Vagina (tissue), 2 donors: ENCODE data around the gene TGM4. TPM values are rescaled to one million over a fixed set of nuclear protein-coding genes. Genes with fewer than 3 reads are reported as not detected.

Experiments used
- DNase-seq, 2 donors: peaks; one replicate each; pipeline ENCODE4 v3.0.0-alpha.2; 2017; ENCODE audit errors: extremely low spot score in 2 of 2
- H3K27ac ChIP-seq: fragments of 200-600 bp; sonication (generic); one replicate; pipeline ENCODE4 v1.5.1; 2019
- H3K27me3 ChIP-seq: fragments of 200-600 bp; sonication (generic); one replicate; pipeline ENCODE4 v1.5.1; 2019
- H3K36me3 ChIP-seq, 2 donors: fragments of 200-600 bp; sonication (generic); one replicate each; pipeline ENCODE4 v1.5.1; 2017 to 2019
- H3K4me1 ChIP-seq: fragments of 200-600 bp; sonication (generic); one replicate; pipeline ENCODE4 v1.5.1; 2019
- H3K4me3 ChIP-seq, 2 donors: fragments of 200-600 bp; sonication (generic); 1 replicate in 1 of 2; 2 replicates in 1 of 2; pipeline ENCODE4 v1.5.1; 2016 to 2019
- H3K9me3 ChIP-seq: fragments of 200-600 bp; sonication (generic); one replicate; pipeline ENCODE4 v1.5.1; 2019
- CTCF ChIP-seq, 3 experiments: fragments of 450-650 bp in 2 of 3; fragments of 200-600 bp in 1 of 3; sonication (generic) in 1 of 3; IDR thresholded peaks; one replicate each; pipeline ENCODE4 v1.5.1; 2017 to 2019; ENCODE audit warnings: antibody characterized with exemption in 3 of 3, mild to moderate bottlenecking in 2 of 3, moderate library complexity in 2 of 3
- POLR2A ChIP-seq, 2 donors: fragments of 450-650 bp; IDR thresholded peaks; one replicate each; pipeline ENCODE4 v1.6.1; 2017; ENCODE audit warnings: antibody characterized with exemption in 2 of 2, mild to moderate bottlenecking in 2 of 2, moderate library complexity in 2 of 2
- POLR2AphosphoS5 ChIP-seq, 2 donors: sonication (generic); formaldehyde crosslinking; IDR thresholded peaks; one replicate each; pipeline ENCODE4 v1.9.0; 2017; ENCODE audit warnings: antibody characterized with exemption in 2 of 2, mild to moderate bottlenecking in 2 of 2, low read depth in 1 of 2; ENCODE audit not compliant: insufficient read depth in 1 of 2
- intact Hi-C: fragments of 100-400 bp; cut with DNase I; formaldehyde crosslinking; loops from one replicate; pipeline ENCODE4 v1.15.1; 2023
- total RNA-seq: library from RNA; depleted of rRNA; stranded (reverse); fragments of >200 nt; gene quantifications from one replicate; pipeline ENCODE4 v1.2.3, GENCODE V29; 2016

The TGM4 gene
- total RNA-seq, 1 donor from 2014 or later, result not detected

GRCh38 chr3:44893097-44893496, 18.7 kb downstream of the TGM4 start:
- intact Hi-C loops, result no loop called here
- H3K4me1 ChIP-seq, result no peaks in the 10 kb centered on the region
- TF ChIP-seq POLR2AphosphoS5 (IDR thresholded peaks at IDR 0.05; ENCODE audit: insufficient read depth in 1 of 2, low read depth in 1 of 2) (no peak), CTCF (IDR thresholded peaks at IDR 0.05) (no peak), POLR2A (IDR thresholded peaks at IDR 0.05) (no peak)
- no peak overlapping the region for H3K27ac ChIP-seq
- H3K4me3 ChIP-seq, result no peak overlapping the region
- H3K36me3 ChIP-seq, result no peaks in the 10 kb centered on the region
- no peaks in the 10 kb centered on the region for H3K9me3 ChIP-seq
- no peak for DNase-seq
- no peaks in the 10 kb centered on the region for H3K27me3 ChIP-seq

- TF ChIP-seq CTCF (IDR thresholded peaks at IDR 0.05) (no peak), POLR2AphosphoS5 (IDR thresholded peaks at IDR 0.05; ENCODE audit: insufficient read depth in 1 of 2, low read depth in 1 of 2) (no peak), POLR2A (IDR thresholded peaks at IDR 0.05) (no peak)
- Histone ChIP-seq H3K4me1 (no peaks in the 10 kb centered on the region), H3K27me3 (no peaks in the 10 kb centered on the region), H3K9me3 (no peaks in the 10 kb centered on the region), H3K36me3 (no peaks in the 10 kb centered on the region), H3K27ac (no peak overlapping the region), H3K4me3 (no peak overlapping the region)
- intact Hi-C loops, result no loop called here
- DNase-seq, result no peak
These were observed 20.1 kb downstream of the TGM4 start for GRCh38 chr3:44894485-44894884.

- no peak overlapping the region for H3K27ac ChIP-seq
- intact Hi-C loops, result no loop called here
- DNase-seq, result no peak
- no peaks in the 10 kb centered on the region for H3K9me3 ChIP-seq
- no peaks in the 10 kb centered on the region for H3K36me3 ChIP-seq
- TF ChIP-seq POLR2A (IDR thresholded peaks at IDR 0.05) (no peak), POLR2AphosphoS5 (IDR thresholded peaks at IDR 0.05; ENCODE audit: insufficient read depth in 1 of 2, low read depth in 1 of 2) (no peak), CTCF (IDR thresholded peaks at IDR 0.05) (no peak)
- H3K4me1 ChIP-seq, result no peaks in the 10 kb centered on the region
- no peak overlapping the region for H3K4me3 ChIP-seq
- H3K27me3 ChIP-seq, result no peaks in the 10 kb centered on the region
These were observed 22.0 kb downstream of the TGM4 start for GRCh38 chr3:44896440-44896839.

- TF ChIP-seq POLR2A (IDR thresholded peaks at IDR 0.05), result no peak
- no peak for TF ChIP-seq POLR2AphosphoS5 (IDR thresholded peaks at IDR 0.05; ENCODE audit: insufficient read depth in 1 of 2, low read depth in 1 of 2)
- no peak for TF ChIP-seq CTCF (IDR thresholded peaks at IDR 0.05)
- no peak for DNase-seq
- intact Hi-C loops, result no loop called here
These were observed 25.4 kb downstream of the TGM4 start for GRCh38 chr3:44899683-44900367.

GRCh38 chr3:44902628-44903027, 28.2 kb downstream of the TGM4 start:
- Histone ChIP-seq H3K4me3 (no peak overlapping the region), H3K4me1 (no peaks in the 10 kb centered on the region), H3K27ac (no peak overlapping the region), H3K9me3 (no peaks in the 10 kb centered on the region), H3K27me3 (no peaks in the 10 kb centered on the region), H3K36me3 (no peaks in the 10 kb centered on the region)
- intact Hi-C loops, result no loop called here
- no peak for TF ChIP-seq CTCF (IDR thresholded peaks at IDR 0.05)
- TF ChIP-seq POLR2AphosphoS5 (IDR thresholded peaks at IDR 0.05; ENCODE audit: insufficient read depth in 1 of 2, low read depth in 1 of 2), result no peak
- no peak for TF ChIP-seq POLR2A (IDR thresholded peaks at IDR 0.05)
- no peak for DNase-seq

More at GRCh38 chr3:44899683-44900367, 25.4 kb downstream of the TGM4 start:
- H3K9me3 ChIP-seq, result no peaks in the 10 kb centered on the region
- H3K27me3 ChIP-seq, result no peaks in the 10 kb centered on the region
- H3K4me1 ChIP-seq, result no peaks in the 10 kb centered on the region
- H3K27ac ChIP-seq, result no peak overlapping the region
- no peaks in the 10 kb centered on the region for H3K36me3 ChIP-seq
- no peak overlapping the region for H3K4me3 ChIP-seq
